Activated CD8-positive, alpha-beta memory T cell treated with anti-CD3 and anti-CD28 coated beads, Interleukin-2, amount 10 ng/mL, durations not matched to agents 7 days and 5 days (primary cell): ENCODE data around the gene PRTFDC1. TPM values are rescaled to one million over a fixed set of nuclear protein-coding genes. Genes with fewer than 3 reads are reported as not detected.
A peak's percentile ranks its signal among the peaks of the same experiment; 100 is the strongest.
"Not testable (repeated sequence)": the region's sequence is repeated elsewhere in the genome, so short reads cannot be mapped to it uniquely, and the experiment has no call there.

Experiments used
- ATAC-seq: fragments of 150-1000 bp; cut with Tn5 transposase; one replicate; pipeline ENCODE4 v1.10.0; 2021; ENCODE audit warnings: moderate library complexity
- CTCF ChIA-PET: fragments of 350-600 bp; sonication (Branson Sonifier 250); formaldehyde crosslinking; loops from one replicate; lab custom pipeline; 2021; ENCODE audit warnings: antibody characterized with exemption; lab: Charles Lee
- DNase-seq: peaks from one replicate; pipeline ENCODE4 v3.0.0-alpha.2; 2020
- H3K27ac Mint-ChIP-seq: one replicate; pipeline ENCODE4 v1.8.0; 2021; ENCODE audit warnings: mild to moderate bottlenecking, mixed read lengths
- H3K27me3 Mint-ChIP-seq: one replicate; pipeline ENCODE4 v1.8.0; 2021; ENCODE audit warnings: mixed read lengths
- H3K36me3 Mint-ChIP-seq: one replicate; pipeline ENCODE4 v1.8.0; 2021; ENCODE audit warnings: mild to moderate bottlenecking, mixed read lengths
- H3K4me1 Mint-ChIP-seq: one replicate; pipeline ENCODE4 v1.8.0; 2021; ENCODE audit warnings: mixed read lengths
- H3K4me3 Mint-ChIP-seq: one replicate; pipeline ENCODE4 v1.8.0; 2021; ENCODE audit warnings: mild to moderate bottlenecking, moderate library complexity, mixed read lengths
- H3K9me3 Mint-ChIP-seq: one replicate; pipeline ENCODE4 v1.8.0; 2022; ENCODE audit warnings: low read depth, mixed read lengths
- total RNA-seq, 2 experiments: library from RNA; stranded (reverse); gene quantifications; one replicate each; pipeline ENCODE4 v1.2.3, GENCODE V29; 2021

The PRTFDC1 gene
- total RNA-seq, 2 experiments from 2014 or later, result 1.6 to 2.9 TPM

- ATAC-seq, result no peak
- H3K9me3 Mint-ChIP-seq, result peaks cover 2% of the 10 kb centered on the region
- CTCF ChIA-PET, result interaction anchor here (1.1 kb wide), 1 partner anchor 26 kb away, joined by 3 read pairs; no protein-coding TSS in a partner anchor
Measured at GRCh38 chr10:24847112-24848070, 105.0 kb downstream of the PRTFDC1 start.

GRCh38 chr10:24844742-24845141 lies 107.7 kb downstream of the PRTFDC1 start:
- CTCF ChIA-PET, result interaction anchor here (0.6 kb wide), 1 partner anchor 40 kb away, joined by 3 read pairs; no protein-coding TSS in a partner anchor
- Mint-ChIP-seq H3K9me3 (peaks cover 2% of the 10 kb centered on the region), H3K27ac (peak overlapping the region; percentile 1), H3K4me3 (no peak overlapping the region), H3K27me3 (no peaks in the 10 kb centered on the region), H3K4me1 (peaks cover 9% of the 10 kb centered on the region), H3K36me3 (peaks cover 1% of the 10 kb centered on the region)
- no peak for ATAC-seq
- DNase-seq, result no peak

More at GRCh38 chr10:24847112-24848070, 105.0 kb downstream of the PRTFDC1 start:
- H3K27ac Mint-ChIP-seq, result no peak overlapping the region
- H3K27me3 Mint-ChIP-seq, result no peaks in the 10 kb centered on the region
- H3K36me3 Mint-ChIP-seq, result peaks cover 1% of the 10 kb centered on the region
- DNase-seq, result no peak
- peaks cover 9% of the 10 kb centered on the region for H3K4me1 Mint-ChIP-seq
- no peak overlapping the region for H3K4me3 Mint-ChIP-seq

GRCh38 chr10:24843256-24843655 lies 109.2 kb downstream of the PRTFDC1 start:
- no peak overlapping the region for H3K4me3 Mint-ChIP-seq
- DNase-seq (no peak), ATAC-seq (no peak)
- peaks cover 1% of the 10 kb centered on the region for H3K36me3 Mint-ChIP-seq
- no peak overlapping the region for H3K27ac Mint-ChIP-seq
- CTCF ChIA-PET, result no interaction called here
- H3K9me3 Mint-ChIP-seq, result peaks cover 2% of the 10 kb centered on the region
- H3K27me3 Mint-ChIP-seq, result no peaks in the 10 kb centered on the region
- H3K4me1 Mint-ChIP-seq, result peaks cover 9% of the 10 kb centered on the region

- Mint-ChIP-seq H3K27me3 (no peaks in the 10 kb centered on the region), H3K36me3 (peaks cover 1% of the 10 kb centered on the region), H3K9me3 (peaks cover 2% of the 10 kb centered on the region), H3K27ac (no peak overlapping the region), H3K4me1 (peaks cover 9% of the 10 kb centered on the region), H3K4me3 (no peak overlapping the region)
- ATAC-seq, result no peak
- CTCF ChIA-PET, result no interaction called here
- no peak for DNase-seq
Measured at GRCh38 chr10:24842856-24843255, 109.5 kb downstream of the PRTFDC1 start.

- Mint-ChIP-seq H3K4me1 (peaks cover 5% of the 10 kb centered on the region), H3K4me3 (no peak overlapping the region), H3K27me3 (peaks cover 2% of the 10 kb centered on the region), H3K36me3 (peaks cover 1% of the 10 kb centered on the region), H3K27ac (no peak overlapping the region), H3K9me3 (peaks cover 4% of the 10 kb centered on the region)
- CTCF ChIA-PET, result no interaction called here
- DNase-seq (no peak), ATAC-seq (no peak)
Measured at GRCh38 chr10:24841530-24841929, 110.9 kb downstream of the PRTFDC1 start.

GRCh38 chr10:24840784-24841183 lies 111.6 kb downstream of the PRTFDC1 start:
- peaks cover 5% of the 10 kb centered on the region for H3K4me1 Mint-ChIP-seq
- no peak for DNase-seq
- no peak overlapping the region for H3K4me3 Mint-ChIP-seq
- CTCF ChIA-PET, result no interaction called here
- no peak overlapping the region for H3K27ac Mint-ChIP-seq
- H3K27me3 Mint-ChIP-seq, result peaks cover 3% of the 10 kb centered on the region
- no peak for ATAC-seq
- peaks cover 1% of the 10 kb centered on the region for H3K36me3 Mint-ChIP-seq
- peaks cover 4% of the 10 kb centered on the region for H3K9me3 Mint-ChIP-seq

GRCh38 chr10:24837781-24838180 lies 114.6 kb downstream of the PRTFDC1 start:
- not testable (repeated sequence) for H3K4me1 Mint-ChIP-seq, ATAC-seq
- CTCF ChIA-PET, result interaction anchor here (0.7 kb wide), 1 partner anchor 19 kb away, joined by 3 read pairs; no protein-coding TSS in a partner anchor

GRCh38 chr10:24834869-24835268 lies 117.5 kb downstream of the PRTFDC1 start:
- Mint-ChIP-seq H3K4me3 (no peak overlapping the region), H3K36me3 (no peaks in the 10 kb centered on the region), H3K9me3 (peaks cover 2% of the 10 kb centered on the region), H3K27ac (no peak overlapping the region), H3K27me3 (peaks cover 3% of the 10 kb centered on the region), H3K4me1 (no peaks in the 10 kb centered on the region)
- ATAC-seq (no peak), DNase-seq (no peak)
- CTCF ChIA-PET, result no interaction called here

More at GRCh38 chr10:24837781-24838180, 114.6 kb downstream of the PRTFDC1 start:
- not testable (repeated sequence) for H3K36me3 Mint-ChIP-seq, DNase-seq, H3K27ac Mint-ChIP-seq, H3K27me3 Mint-ChIP-seq, H3K9me3 Mint-ChIP-seq, H3K4me3 Mint-ChIP-seq

- Mint-ChIP-seq H3K4me3 (peak overlapping the region; percentile 53), H3K27ac (no peak overlapping the region), H3K27me3 (no peaks in the 10 kb centered on the region), H3K36me3 (no peaks in the 10 kb centered on the region), H3K4me1 (peaks cover 26% of the 10 kb centered on the region), H3K9me3 (no peaks in the 10 kb centered on the region)
- CTCF ChIA-PET, result no interaction called here
- DNase-seq (no peak), ATAC-seq (peak; percentile 51)
Measured at GRCh38 chr10:24826009-24826408, 126.4 kb downstream of the PRTFDC1 start.

- no peaks in the 10 kb centered on the region for H3K36me3 Mint-ChIP-seq
- no peak overlapping the region for H3K27ac Mint-ChIP-seq
- H3K4me3 Mint-ChIP-seq, result no peak overlapping the region
- no peaks in the 10 kb centered on the region for H3K27me3 Mint-ChIP-seq
- CTCF ChIA-PET, result no interaction called here
- H3K9me3 Mint-ChIP-seq, result no peaks in the 10 kb centered on the region
- ATAC-seq, result no peak
- DNase-seq, result no peak
- H3K4me1 Mint-ChIP-seq, result peaks cover 26% of the 10 kb centered on the region
Measured at GRCh38 chr10:24825551-24825950, 126.9 kb downstream of the PRTFDC1 start.

GRCh38 chr10:24824536-24824935 lies 127.9 kb downstream of the PRTFDC1 start:
- no peak overlapping the region for H3K4me3 Mint-ChIP-seq
- H3K9me3 Mint-ChIP-seq, result no peaks in the 10 kb centered on the region
- no peak for ATAC-seq
- H3K27me3 Mint-ChIP-seq, result no peaks in the 10 kb centered on the region
- H3K36me3 Mint-ChIP-seq, result no peaks in the 10 kb centered on the region
- H3K4me1 Mint-ChIP-seq, result peaks cover 26% of the 10 kb centered on the region
- no peak for DNase-seq
- CTCF ChIA-PET, result no interaction called here
- no peak overlapping the region for H3K27ac Mint-ChIP-seq

GRCh38 chr10:24824124-24824523 lies 128.3 kb downstream of the PRTFDC1 start:
- DNase-seq, result no peak
- Mint-ChIP-seq H3K27me3 (no peaks in the 10 kb centered on the region), H3K4me3 (no peak overlapping the region), H3K4me1 (peaks cover 26% of the 10 kb centered on the region), H3K27ac (no peak overlapping the region), H3K9me3 (no peaks in the 10 kb centered on the region), H3K36me3 (no peaks in the 10 kb centered on the region)
- CTCF ChIA-PET, result no interaction called here
- ATAC-seq, result no peak

- DNase-seq, result no peak
- CTCF ChIA-PET, result interaction anchor here (1.6 kb wide), 1 partner anchor 26 kb away, joined by 3 read pairs; no protein-coding TSS in a partner anchor
- Mint-ChIP-seq H3K9me3 (no peaks in the 10 kb centered on the region), H3K27ac (no peak overlapping the region), H3K4me3 (no peak overlapping the region), H3K36me3 (no peaks in the 10 kb centered on the region), H3K4me1 (peaks cover 26% of the 10 kb centered on the region), H3K27me3 (no peaks in the 10 kb centered on the region)
- ATAC-seq, result no peak
Measured at GRCh38 chr10:24822590-24822989, 129.8 kb downstream of the PRTFDC1 start.

GRCh38 chr10:24821986-24822385 lies 130.4 kb downstream of the PRTFDC1 start:
- Mint-ChIP-seq H3K4me1 (peaks cover 26% of the 10 kb centered on the region), H3K9me3 (no peaks in the 10 kb centered on the region), H3K27me3 (no peaks in the 10 kb centered on the region), H3K36me3 (no peaks in the 10 kb centered on the region), H3K4me3 (no peak overlapping the region), H3K27ac (no peak overlapping the region)
- DNase-seq (no peak), ATAC-seq (no peak)
- CTCF ChIA-PET, result interaction anchor here (1.6 kb wide), 1 partner anchor 26 kb away, joined by 3 read pairs; no protein-coding TSS in a partner anchor
